Endothelial cell of umbilical vein (primary cell): Measurements from ENCODE around the gene CEP85. TPM values are rescaled to one million over a fixed set of nuclear protein-coding genes. Genes with fewer than 3 reads are reported as not detected.
A peak's percentile ranks its signal among the peaks of the same experiment; 100 is the strongest.

Source experiments
- BruUV-seq: library from RNA; stranded (reverse); fragments of 400-500 nt; replicated peaks from 2 replicates; lab custom pipeline; 2021; lab: Mats Ljungman, UMichigan
- CTCF ChIA-PET: fragments of 300-600, 350-600 bp; sonication (Branson Sonifier 250); formaldehyde crosslinking; loops from one replicate; lab custom pipeline; 2021; ENCODE audit warnings: antibody characterized with exemption, inconsistent platforms; lab: Charles Lee
- POLR2A ChIA-PET: fragments of 300-600, 350-600 bp; sonication (Branson Sonifier 250); formaldehyde crosslinking; loops from one replicate; lab custom pipeline; 2021; ENCODE audit warnings: antibody characterized with exemption, inconsistent platforms; lab: Charles Lee
- DNase-seq: peaks from one replicate; pipeline ENCODE4 v3.0.0-alpha.2; 2011; ENCODE audit warnings: low read depth, low spot score
- FAIRE-seq: peaks from 2 replicates; lab custom pipeline; 2011; peaks lifted over from hg19 to GRCh38; lab: Jason Lieb, UNC
- H2AFZ ChIP-seq: 2 replicates; pipeline ENCODE4 v1.6.0; 2012; ENCODE audit warnings: low read depth, low read length, control low read depth, inconsistent platforms
- H3K27ac ChIP-seq: 2 replicates; pipeline ENCODE4 v1.5.1; 2011; ENCODE audit warnings: low read depth, mild to moderate bottlenecking, control low read depth, low read length, moderate library complexity; ENCODE audit not compliant: insufficient read depth
- H3K27me3 ChIP-seq, 2 experiments: 2 replicates each; pipeline versions ENCODE4 v1.6.0 to v1.6.1; 2011; ENCODE audit warnings: low read length in 2 of 2, mixed read lengths in 1 of 2; ENCODE audit not compliant: control insufficient read depth in 2 of 2, insufficient read depth in 2 of 2
- H3K36me3 ChIP-seq, 2 experiments: 2 replicates in 1 of 2; 3 replicates in 1 of 2; pipeline ENCODE4 v1.5.1; 2011; ENCODE audit warnings: low read length in 2 of 2, mild to moderate bottlenecking in 1 of 2, moderate library complexity in 1 of 2; ENCODE audit not compliant: control insufficient read depth in 2 of 2, insufficient read depth in 2 of 2; ENCODE audit errors: extremely low read depth in 1 of 2
- H3K4me1 ChIP-seq: 3 replicates; pipeline ENCODE4 v1.5.1; 2011; ENCODE audit warnings: mild to moderate bottlenecking, low read length; ENCODE audit not compliant: control insufficient read depth, insufficient read depth; ENCODE audit errors: extremely low read depth
- H3K4me2 ChIP-seq: 2 replicates; pipeline ENCODE4 v1.6.1; 2011; ENCODE audit warnings: low read length, control low read depth, mixed read lengths; ENCODE audit not compliant: insufficient read depth
- H3K4me3 ChIP-seq, 3 experiments: fragments of 200-600 bp in 1 of 3; sonication (generic), shearing (Covaris generic) in 1 of 3; replicated peaks in 1 of 3; 2 replicates each; pipeline ENCODE4 v1.5.1; 2011 to 2016; ENCODE audit warnings: control low read depth in 3 of 3, low read length in 3 of 3, mild to moderate bottlenecking in 2 of 3, inconsistent platforms in 1 of 3, low read depth in 1 of 3, moderate library complexity in 1 of 3; ENCODE audit not compliant: insufficient read depth in 1 of 3
- H3K79me2 ChIP-seq: 2 replicates; pipeline ENCODE4 v1.6.0; 2012; ENCODE audit warnings: low read length, inconsistent platforms; ENCODE audit not compliant: control insufficient read depth, insufficient read depth
- H3K9ac ChIP-seq: replicated peaks from 2 replicates; pipeline ENCODE3; 2011; ENCODE audit warnings: low read length, control low read depth; ENCODE audit not compliant: insufficient read depth; ENCODE audit errors: extremely low read depth
- H3K9me1 ChIP-seq: replicated peaks from 3 replicates; pipeline ENCODE4 v1.6.0; 2011; ENCODE audit warnings: mild to moderate bottlenecking, low read length; ENCODE audit not compliant: control insufficient read depth, insufficient read depth; ENCODE audit errors: extremely low read depth
- H3K9me3 ChIP-seq: replicated peaks from 2 replicates; pipeline ENCODE4 v1.5.1; 2012; ENCODE audit warnings: low read length, inconsistent platforms; ENCODE audit not compliant: control insufficient read depth, insufficient read depth
- H4K20me1 ChIP-seq: replicated peaks from 2 replicates; pipeline ENCODE3; 2011; ENCODE audit warnings: mild to moderate bottlenecking, low read length; ENCODE audit not compliant: control insufficient read depth, insufficient read depth; ENCODE audit errors: extremely low read depth
- CTCF ChIP-seq, 2 donors: IDR thresholded peaks; 1 replicate in 1 of 2; 2 replicates in 1 of 2; pipeline ENCODE4 v1.5.1; 2011; ENCODE audit warnings: low read length in 2 of 2, mild to moderate bottlenecking in 2 of 2, moderate library complexity in 2 of 2, control low read depth in 1 of 2, inconsistent platforms in 1 of 2, low read depth in 1 of 2; ENCODE audit not compliant: insufficient read depth in 1 of 2; ENCODE audit errors: extremely low read depth in 1 of 2
- EZH2 ChIP-seq: IDR thresholded peaks from 2 replicates; pipeline ENCODE4 v1.6.1; 2012; ENCODE audit warnings: borderline replicate concordance, low read depth, mild to moderate bottlenecking, moderate library complexity, low read length, inconsistent platforms; ENCODE audit not compliant: severe bottlenecking
- FOS ChIP-seq: IDR thresholded peaks from 2 replicates; pipeline ENCODE4 v1.6.1; 2011; ENCODE audit warnings: mild to moderate bottlenecking, low read length, moderate library complexity, borderline replicate concordance; ENCODE audit not compliant: insufficient read depth
- GATA2 ChIP-seq: IDR thresholded peaks from 2 replicates; pipeline ENCODE4 v1.7.0; 2011; ENCODE audit warnings: low read depth, mild to moderate bottlenecking, moderate library complexity, mixed read lengths, low read length; ENCODE audit not compliant: insufficient read length, insufficient read depth
- JUN ChIP-seq: IDR thresholded peaks from 2 replicates; pipeline ENCODE4 v1.6.1; 2011; ENCODE audit warnings: borderline replicate concordance, low read depth; ENCODE audit not compliant: insufficient read length, insufficient read depth
- MAX ChIP-seq: IDR thresholded peaks from 2 replicates; pipeline ENCODE4 v1.6.1; 2011; ENCODE audit not compliant: insufficient read depth, insufficient read length
- MYC ChIP-seq: IDR thresholded peaks from one replicate; pipeline ENCODE4 v1.6.1; 2011; ENCODE audit warnings: mild to moderate bottlenecking, low read depth, low read length
- POLR2A ChIP-seq: IDR thresholded peaks from 2 replicates; pipeline ENCODE4 v1.6.1; 2012; ENCODE audit warnings: low read depth, mild to moderate bottlenecking, control low read depth, low read length
- POLR2AphosphoS5 ChIP-seq: IDR thresholded peaks from 2 replicates; pipeline ENCODE4 v1.6.1; 2012; ENCODE audit warnings: low read depth, mild to moderate bottlenecking, control low read depth, low read length, moderate library complexity; ENCODE audit not compliant: insufficient read depth
- dilution Hi-C: fragments of 300-500 bp; cut with MboI; formaldehyde crosslinking; loops from one replicate; pipeline ENCODE4 v1.15.0; 2019; ENCODE audit warnings: low sequenced_read_pairs; ENCODE audit not compliant: extremely low pct_ligation_motif_present
- intact Hi-C: fragments of 100-400 bp; cut with micrococcal nuclease; formaldehyde crosslinking; loops from one replicate; pipeline ENCODE4 v1.10.0; 2022
- polyA plus RNA-seq, 4 experiments: library from polyadenylated mRNA; depleted of rRNA in 3 of 4; stranded (reverse) in 3 of 4; unstranded in 1 of 4; fragments of >200 nt; gene quantifications; 2 replicates each; pipeline versions ENCODE4 v1.2.1 to v1.2.3, GENCODE V29; 2011 to 2012; ENCODE audit warnings: missing spikeins in 1 of 4
- total RNA-seq: library from RNA; stranded (reverse); gene quantifications from 2 replicates; pipeline ENCODE4 v1.2.3, GENCODE V29; 2021

The CEP85 gene
- total and polyA plus RNA-seq, 2 donors (not counting 3 experiments of a cell fraction or from before 2014, with no cell fraction given), result 15.2 to 17.8 TPM

GRCh38 chr1:26283871-26284596, 50.0 kb downstream of the CEP85 start:
- FAIRE-seq, result no peak
- no peaks in the 10 kb centered on the region for H3K9me1 ChIP-seq
- H3K9me3 ChIP-seq, result no peaks in the 10 kb centered on the region
- no peak overlapping the region for H3K4me3 ChIP-seq
- H4K20me1 ChIP-seq, result no peaks in the 10 kb centered on the region
- H3K9ac ChIP-seq, result no peak overlapping the region
- no peaks in the 10 kb centered on the region for H3K27me3 ChIP-seq
- DNase-seq, result no peak
- dilution Hi-C loops (no loop called here), intact Hi-C loops (loop anchor here (2.0 kb wide), 1 partner anchor 81 kb away; no protein-coding TSS in a partner anchor)
- no peak for TF ChIP-seq MYC
- H3K79me2 ChIP-seq, result peaks cover 31% of the 10 kb centered on the region
- no peak overlapping the region for H3K27ac ChIP-seq
- ChIA-PET POLR2A (interaction anchor here (0.8 kb wide), 1 partner anchor 9 kb away, joined by 4 read pairs; no protein-coding TSS in a partner anchor), CTCF (interaction anchor here (0.6 to 4.3 kb wide), 19 partner anchors 8 to 234 kb away, joined by 3 to 120 read pairs (median 5); partner anchors contain the start of genes CD52, CEP85 and UBXN11)
- peaks cover 0 to 8% of the 10 kb centered on the region in 2 experiments for H3K36me3 ChIP-seq
- H3K4me1 ChIP-seq, result peaks cover 32% of the 10 kb centered on the region
- H3K4me2 ChIP-seq, result no peak overlapping the region
- H2AFZ ChIP-seq, result no peak overlapping the region
- BruUV-seq, result no TSS peak

GRCh38 chr1:26284597-26285347, 50.8 kb downstream of the CEP85 start:
- no peaks in the 10 kb centered on the region for H3K27me3 ChIP-seq
- H3K9me1 ChIP-seq, result no peaks in the 10 kb centered on the region
- ChIA-PET CTCF (interaction anchor here (0.8 to 4.3 kb wide), 24 partner anchors 9 to 249 kb away, joined by 3 to 120 read pairs (median 5); partner anchors contain the start of genes CD52, CEP85, UBXN11 and ZNF593), POLR2A (no interaction called here)
- H3K36me3 ChIP-seq, result peaks cover 0 to 8% of the 10 kb centered on the region in 2 experiments
- FAIRE-seq, result peak; percentile 92
- no peak overlapping the region for H3K4me3 ChIP-seq
- H3K79me2 ChIP-seq, result peaks cover 26% of the 10 kb centered on the region
- intact Hi-C loops, result loop anchor here (1.0 to 2.0 kb wide), 3 partner anchors 37 to 133 kb away; no protein-coding TSS in a partner anchor
- no peak overlapping the region for H2AFZ ChIP-seq
- peak; percentile 83 for DNase-seq
- H3K9ac ChIP-seq, result no peak overlapping the region
- H3K4me1 ChIP-seq, result peaks cover 26% of the 10 kb centered on the region
- no peak overlapping the region for H3K4me2 ChIP-seq
- peak overlapping the region; percentile 19 for H3K27ac ChIP-seq
- no peaks in the 10 kb centered on the region for H3K9me3 ChIP-seq
- BruUV-seq, result no TSS peak
- dilution Hi-C loops, result no loop called here
- TF ChIP-seq EZH2 (no peak), GATA2 (no peak), MAX (peak; percentile 85), MYC (peak; percentile 61), FOS (peak; percentile 96), JUN (peak; percentile 91), POLR2A (peak; percentile 46), POLR2AphosphoS5 (peak; percentile 86), CTCF (IDR thresholded peaks at IDR 0.05; ENCODE audit: extremely low read depth in 1 of 2, insufficient read depth in 1 of 2, low read depth in 1 of 2, low read length in 2 of 2) (peak; percentile 55 to 93)
- H4K20me1 ChIP-seq, result no peaks in the 10 kb centered on the region
